Neural crest cell (in vitro differentiated cells): ENCODE measurements around the gene NTN1. TPM values are rescaled to one million over a fixed set of nuclear protein-coding genes. Genes with fewer than 3 reads are reported as not detected.

Source experiments
- DNase-seq: peaks from one replicate; pipeline ENCODE4 v3.0.0; 2021; ENCODE audit warnings: low read depth, mixed read lengths, low spot score
- H3K27ac Mint-ChIP-seq: one replicate; pipeline ENCODE4 v1.8.0; 2021; ENCODE audit warnings: mild to moderate bottlenecking, mixed read lengths; ENCODE audit not compliant: unreplicated experiment
- H3K27me3 Mint-ChIP-seq: 2 replicates; pipeline ENCODE4 v1.8.0; 2021; ENCODE audit warnings: low read depth, mild to moderate bottlenecking, mixed read lengths
- H3K36me3 Mint-ChIP-seq: 2 replicates; pipeline ENCODE4 v1.8.0; 2021; ENCODE audit warnings: low read depth, mild to moderate bottlenecking, mixed read lengths
- H3K4me1 Mint-ChIP-seq: 2 replicates; pipeline ENCODE4 v1.8.0; 2021; ENCODE audit warnings: mixed read lengths
- H3K4me3 Mint-ChIP-seq: one replicate; pipeline ENCODE4 v1.8.0; 2021; ENCODE audit warnings: mild to moderate bottlenecking, mixed read lengths
- H3K9me3 Mint-ChIP-seq: 2 replicates; pipeline ENCODE4 v1.8.0; 2021; ENCODE audit warnings: mixed read lengths
- total RNA-seq: library from RNA; stranded (reverse); gene quantifications from 2 replicates; pipeline ENCODE4 v1.2.1, GENCODE V29; 2021
- TF ChIP-seq, protein P1 (sequence below): fragments of 200-600 bp; sonication (generic); conservative IDR thresholded peaks from 2 replicates; pipeline ENCODE4 v1.5.0; 2021; ENCODE audit warnings: antibody characterized with exemption, mild to moderate bottlenecking

The NTN1 gene
- total RNA-seq, 1 donor from 2014 or later: 10.1 TPM

DNA sequence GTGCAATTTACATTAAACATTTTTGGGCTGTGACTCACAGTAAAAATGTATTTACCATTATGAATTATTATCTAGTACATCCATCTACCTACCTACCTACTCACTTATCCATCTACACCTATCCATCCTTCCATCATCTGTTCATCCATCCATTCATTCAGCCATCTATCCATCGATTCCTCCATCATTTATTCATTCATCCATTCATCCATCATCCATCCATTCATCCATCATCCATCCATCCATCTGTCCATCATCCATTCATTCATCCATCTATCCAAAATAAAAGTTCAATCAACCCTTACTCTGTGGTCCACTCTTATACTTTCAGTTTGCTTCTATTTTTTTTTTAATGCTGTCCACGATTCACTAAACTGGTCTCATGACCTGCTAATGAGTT is 118.4 kb downstream of the NTN1 start:
- H3K4me3 Mint-ChIP-seq: no peak overlapping the region
- H3K4me1 Mint-ChIP-seq: peaks cover 8% of the 10 kb centered on the region
- DNase-seq: no peak
- TF ChIP-seq, protein P1, sequence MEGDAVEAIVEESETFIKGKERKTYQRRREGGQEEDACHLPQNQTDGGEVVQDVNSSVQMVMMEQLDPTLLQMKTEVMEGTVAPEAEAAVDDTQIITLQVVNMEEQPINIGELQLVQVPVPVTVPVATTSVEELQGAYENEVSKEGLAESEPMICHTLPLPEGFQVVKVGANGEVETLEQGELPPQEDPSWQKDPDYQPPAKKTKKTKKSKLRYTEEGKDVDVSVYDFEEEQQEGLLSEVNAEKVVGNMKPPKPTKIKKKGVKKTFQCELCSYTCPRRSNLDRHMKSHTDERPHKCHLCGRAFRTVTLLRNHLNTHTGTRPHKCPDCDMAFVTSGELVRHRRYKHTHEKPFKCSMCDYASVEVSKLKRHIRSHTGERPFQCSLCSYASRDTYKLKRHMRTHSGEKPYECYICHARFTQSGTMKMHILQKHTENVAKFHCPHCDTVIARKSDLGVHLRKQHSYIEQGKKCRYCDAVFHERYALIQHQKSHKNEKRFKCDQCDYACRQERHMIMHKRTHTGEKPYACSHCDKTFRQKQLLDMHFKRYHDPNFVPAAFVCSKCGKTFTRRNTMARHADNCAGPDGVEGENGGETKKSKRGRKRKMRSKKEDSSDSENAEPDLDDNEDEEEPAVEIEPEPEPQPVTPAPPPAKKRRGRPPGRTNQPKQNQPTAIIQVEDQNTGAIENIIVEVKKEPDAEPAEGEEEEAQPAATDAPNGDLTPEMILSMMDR: no peak
- no peaks in the 10 kb centered on the region for H3K27me3 Mint-ChIP-seq
- no peaks in the 10 kb centered on the region for H3K9me3 Mint-ChIP-seq
- H3K27ac Mint-ChIP-seq: no peak overlapping the region
- H3K36me3 Mint-ChIP-seq: no peaks in the 10 kb centered on the region

DNA sequence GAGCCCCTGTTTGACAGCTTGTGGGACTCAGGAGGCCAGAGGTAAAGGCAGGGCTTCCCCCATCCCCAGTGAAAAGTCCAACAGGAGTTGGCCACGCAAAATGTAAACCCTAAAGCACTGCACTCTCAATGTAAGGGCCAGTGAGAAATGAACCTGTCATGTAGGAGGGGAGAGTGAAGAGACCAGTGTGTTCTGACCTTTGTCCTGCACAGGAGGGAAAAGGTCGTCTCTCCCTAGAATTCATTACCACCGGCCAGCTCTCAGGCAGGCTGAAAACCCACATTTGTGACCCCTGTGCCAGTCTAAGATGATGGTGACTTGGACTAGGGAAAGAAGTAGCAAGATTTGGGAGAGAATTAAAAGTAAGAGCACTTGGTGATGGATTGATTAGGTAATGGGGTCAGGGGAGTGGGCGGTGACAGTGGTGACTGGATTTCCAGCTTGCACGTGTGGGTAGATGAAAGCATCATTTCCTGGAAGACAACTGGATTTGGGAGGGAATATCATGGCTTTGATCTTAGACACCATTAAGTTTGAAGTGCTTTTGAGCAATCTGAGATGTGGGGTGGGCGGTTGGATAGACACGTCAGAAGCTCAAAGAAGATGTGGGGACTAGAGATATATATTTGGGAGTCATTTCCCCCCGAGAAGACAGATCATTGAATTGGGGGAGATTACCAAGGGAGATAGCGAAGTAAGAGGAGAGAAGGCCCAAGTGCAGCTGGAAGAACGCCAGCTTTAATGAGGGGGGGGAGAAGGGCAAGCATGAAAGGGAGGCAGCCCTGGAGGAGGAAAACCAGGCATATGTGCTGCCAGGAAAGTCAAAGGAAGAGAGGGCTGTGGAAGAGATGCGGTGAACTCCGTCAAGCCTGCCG is 119.5 kb downstream of the NTN1 start:
- H3K36me3 Mint-ChIP-seq: no peaks in the 10 kb centered on the region
- H3K9me3 Mint-ChIP-seq: no peaks in the 10 kb centered on the region
- H3K27ac Mint-ChIP-seq: no peak overlapping the region
- H3K27me3 Mint-ChIP-seq: no peaks in the 10 kb centered on the region
- TF ChIP-seq, protein P1: no peak
- peaks cover 8% of the 10 kb centered on the region for H3K4me1 Mint-ChIP-seq
- no peak overlapping the region for H3K4me3 Mint-ChIP-seq
- no peak for DNase-seq

DNA sequence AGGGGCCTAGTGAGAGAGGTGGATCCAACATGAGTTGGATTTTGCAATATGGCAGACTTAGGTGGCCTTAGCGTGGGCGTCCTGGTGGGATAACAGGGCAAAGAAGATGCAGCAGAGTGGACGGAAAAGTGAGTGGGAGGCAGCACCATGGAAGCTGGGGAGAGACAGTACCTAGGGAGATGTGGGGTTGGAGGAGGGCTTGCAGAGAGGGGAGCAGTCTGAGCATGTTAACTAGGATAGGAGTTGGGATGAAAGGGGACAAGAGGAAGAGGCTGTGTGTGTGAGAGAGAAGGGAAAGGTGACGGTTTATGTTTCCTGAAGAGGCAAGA is 120.1 kb downstream of the NTN1 start:
- TF ChIP-seq, protein P1: no peak

DNA sequence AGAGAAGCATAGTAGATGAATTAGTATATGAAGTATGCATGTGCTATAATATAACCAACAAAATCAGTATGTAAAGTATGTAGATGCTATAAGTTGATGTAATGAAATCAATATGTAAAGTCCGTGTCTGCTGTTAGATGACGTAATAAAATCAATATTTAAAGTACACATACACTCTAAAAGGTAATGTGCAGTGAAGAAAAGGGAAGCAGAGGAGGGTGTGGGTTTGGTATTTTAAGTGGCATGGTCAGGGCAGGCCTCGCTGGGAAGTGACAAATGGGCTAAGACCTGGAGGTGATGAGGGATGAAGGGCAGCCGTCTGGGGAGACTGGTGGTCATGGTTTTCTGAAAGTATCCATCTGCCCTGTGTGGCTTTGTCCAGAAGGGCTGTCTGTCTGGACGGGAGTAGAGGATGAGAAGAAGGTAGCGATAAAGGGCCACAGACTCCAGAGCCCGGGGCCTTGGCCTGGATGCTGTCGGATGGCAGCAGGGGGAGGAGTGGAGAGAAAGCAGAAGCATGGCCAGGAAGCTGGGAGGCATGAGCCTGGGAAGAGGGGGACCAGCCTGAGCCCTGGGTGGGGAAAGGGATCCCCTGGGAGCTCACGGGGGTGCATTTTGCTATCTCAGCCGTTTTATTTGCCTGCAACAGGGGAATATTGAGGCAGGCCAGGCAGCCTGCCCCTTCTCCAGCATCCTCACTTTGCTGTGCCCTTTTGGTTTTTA is 121.6 kb downstream of the NTN1 start:
- no peak for DNase-seq
- TF ChIP-seq, protein P1: no peak
- Mint-ChIP-seq H3K27ac (no peak overlapping the region), H3K4me3 (no peak overlapping the region), H3K36me3 (no peaks in the 10 kb centered on the region), H3K27me3 (no peaks in the 10 kb centered on the region), H3K9me3 (no peaks in the 10 kb centered on the region), H3K4me1 (no peaks in the 10 kb centered on the region)

More for the DNA sequence above, 120.1 kb downstream of the NTN1 start:
- DNase-seq: no peak
- no peak overlapping the region for H3K4me3 Mint-ChIP-seq
- H3K9me3 Mint-ChIP-seq: no peaks in the 10 kb centered on the region
- H3K27ac Mint-ChIP-seq: no peak overlapping the region
- H3K4me1 Mint-ChIP-seq: peaks cover 8% of the 10 kb centered on the region
- H3K27me3 Mint-ChIP-seq: no peaks in the 10 kb centered on the region
- H3K36me3 Mint-ChIP-seq: no peaks in the 10 kb centered on the region

DNA sequence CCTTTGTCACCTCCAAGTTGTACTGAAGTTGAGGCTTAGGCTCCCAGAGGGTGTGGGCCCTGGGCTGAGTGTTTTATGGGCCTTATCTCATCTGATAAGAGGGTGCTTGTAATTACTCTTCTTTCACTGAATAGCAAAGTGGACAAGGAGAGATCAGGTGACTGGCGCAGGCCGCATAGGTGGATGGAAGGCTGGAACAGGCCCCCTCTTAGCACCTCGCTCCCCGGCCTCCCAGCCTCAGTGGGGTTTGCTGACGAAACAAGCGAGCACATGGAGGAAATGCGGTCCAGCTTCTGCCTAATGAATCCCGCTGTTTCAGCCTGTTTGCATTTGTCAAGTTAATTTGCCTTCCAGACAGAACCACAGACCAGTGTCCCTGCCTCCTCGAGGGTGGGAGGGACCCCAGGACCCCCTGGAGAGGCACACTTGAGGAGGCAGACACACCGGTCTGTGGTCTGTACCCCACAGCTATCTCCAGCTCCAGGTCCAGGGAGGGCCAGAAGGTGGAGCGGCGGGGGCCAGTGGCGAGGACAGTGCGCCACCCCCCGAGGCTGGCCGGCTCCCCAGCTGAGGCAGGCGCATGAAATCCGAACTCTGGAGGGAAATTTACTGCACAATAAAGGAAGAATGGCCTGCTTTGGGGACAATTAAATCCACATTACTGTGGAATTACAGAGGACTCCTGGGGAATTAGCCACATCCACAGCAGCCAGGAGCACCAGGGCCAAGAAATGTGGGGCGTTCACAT is 123.4 kb downstream of the NTN1 start:
- Mint-ChIP-seq H3K36me3 (no peaks in the 10 kb centered on the region), H3K9me3 (no peaks in the 10 kb centered on the region), H3K27ac (no peak overlapping the region), H3K4me3 (no peak overlapping the region), H3K4me1 (peaks cover 14% of the 10 kb centered on the region), H3K27me3 (no peaks in the 10 kb centered on the region)
- TF ChIP-seq, protein P1: no peak
- no peak for DNase-seq
